ENCODE results near the gene HCN2.
A peak's percentile ranks its signal among the peaks of the same experiment; 100 is the strongest.

Gene HCN2

GRCh38 chr19:579111-579841 lies 10.4 kb upstream of the HCN2 start:
- no peak overlapping the region for H3K4me3 ChIP-seq (ENCODE audit: low read depth, low read length)
- H3K9me3 ChIP-seq (ENCODE audit: control insufficient read depth, insufficient read depth, low read depth, low read length), result no peaks in the 10 kb centered on the region
- ChIA-PET POLR2A (interaction anchor here (0.8 kb wide), 1 partner anchor 47 kb away, joined by 3 read pairs; no protein-coding TSS in a partner anchor), CTCF (interaction anchor here (0.6 to 0.7 kb wide), 2 partner anchors 9 to 13 kb away, joined by 3 to 4 read pairs; no protein-coding TSS in a partner anchor)
- peaks cover 0 to 63% of the 10 kb centered on the region in 2 experiments; a peak in 2 of 3 replicates for H3K36me3 ChIP-seq (ENCODE audit: control insufficient read depth in 2 of 2, insufficient read depth in 1 of 2, low read length in 2 of 2)
- TF ChIP-seq, protein P1, sequence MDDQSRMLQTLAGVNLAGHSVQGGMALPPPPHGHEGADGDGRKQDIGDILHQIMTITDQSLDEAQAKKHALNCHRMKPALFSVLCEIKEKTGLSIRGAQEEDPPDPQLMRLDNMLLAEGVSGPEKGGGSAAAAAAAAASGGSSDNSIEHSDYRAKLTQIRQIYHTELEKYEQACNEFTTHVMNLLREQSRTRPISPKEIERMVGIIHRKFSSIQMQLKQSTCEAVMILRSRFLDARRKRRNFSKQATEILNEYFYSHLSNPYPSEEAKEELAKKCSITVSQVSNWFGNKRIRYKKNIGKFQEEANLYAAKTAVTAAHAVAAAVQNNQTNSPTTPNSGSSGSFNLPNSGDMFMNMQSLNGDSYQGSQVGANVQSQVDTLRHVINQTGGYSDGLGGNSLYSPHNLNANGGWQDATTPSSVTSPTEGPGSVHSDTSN (CRISPR knock-in tag; IDR thresholded peaks at IDR 0.05), result no peak
- peak; percentile 56; the same call in 1 of the 2 replicates for TF ChIP-seq ZNF10 (tag by site-specific recombination; IDR thresholded peaks at IDR 0.05)
- peaks cover 7% of the 10 kb centered on the region for H3K4me1 ChIP-seq (ENCODE audit: control insufficient read depth, insufficient read depth, low read length)
- H3K27ac ChIP-seq (ENCODE audit: extremely low read depth, low read depth, low read length), result no peak overlapping the region

DNA sequence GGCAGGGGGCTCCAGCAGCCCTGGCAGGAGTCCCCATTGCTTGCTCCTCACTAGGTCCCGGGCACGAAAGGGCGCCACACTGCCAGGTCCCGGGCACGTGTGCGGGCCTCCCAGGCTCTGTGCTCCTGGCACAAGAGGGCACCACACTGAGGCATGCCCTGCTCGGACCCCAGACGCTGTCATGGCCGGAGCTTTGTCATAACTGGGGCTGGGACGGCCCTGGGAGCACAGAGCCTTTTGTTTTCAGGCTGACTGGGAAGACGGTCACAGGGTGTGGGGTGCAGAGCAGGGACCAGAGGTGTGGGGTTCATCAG lies 9.9 kb upstream of the HCN2 start:
- Histone ChIP-seq H3K9me3 (ENCODE audit: control insufficient read depth, insufficient read depth, low read depth, low read length) (no peaks in the 10 kb centered on the region), H3K4me3 (ENCODE audit: low read depth, low read length) (no peak overlapping the region), H3K27ac (ENCODE audit: extremely low read depth, low read depth, low read length) (no peak overlapping the region), H3K4me1 (ENCODE audit: control insufficient read depth, insufficient read depth, low read length) (peaks cover 4% of the 10 kb centered on the region; the same call in 1 of the 2 replicates), H3K36me3 (ENCODE audit: control insufficient read depth in 2 of 2, insufficient read depth in 1 of 2, low read length in 2 of 2) (peaks cover 0 to 63% of the 10 kb centered on the region in 2 experiments; a peak in 2 of 3 replicates)
- POLR2A ChIA-PET, result no interaction called here
- TF ChIP-seq GFI1B (tag by site-specific recombination; IDR thresholded peaks at IDR 0.05) (no peak), ZNF335 (tag by site-specific recombination; conservative IDR thresholded peaks at IDR 0.05) (no peak), REPIN1 (tag by site-specific recombination; IDR thresholded peaks at IDR 0.05; ENCODE audit: low read depth) (no peak), ZNF48 (tag by site-specific recombination; IDR thresholded peaks at IDR 0.05) (no peak), ZNF529 (tag by site-specific recombination; IDR thresholded peaks at IDR 0.05; ENCODE audit: insufficient replicate concordance) (no peak), ZNF433 (tag by site-specific recombination; IDR thresholded peaks at IDR 0.05; ENCODE audit: low read depth) (no peak), ZNF169 (tag by site-specific recombination; IDR thresholded peaks at IDR 0.05) (no peak), BCL11A (tag by site-specific recombination; IDR thresholded peaks at IDR 0.05; ENCODE audit: low read depth) (no peak), ZEB2 (tag by site-specific recombination; IDR thresholded peaks at IDR 0.05) (no peak), KLF9 (tag by site-specific recombination; IDR thresholded peaks at IDR 0.05; ENCODE audit: low read depth) (no peak)
- TF ChIP-seq, protein P2, sequence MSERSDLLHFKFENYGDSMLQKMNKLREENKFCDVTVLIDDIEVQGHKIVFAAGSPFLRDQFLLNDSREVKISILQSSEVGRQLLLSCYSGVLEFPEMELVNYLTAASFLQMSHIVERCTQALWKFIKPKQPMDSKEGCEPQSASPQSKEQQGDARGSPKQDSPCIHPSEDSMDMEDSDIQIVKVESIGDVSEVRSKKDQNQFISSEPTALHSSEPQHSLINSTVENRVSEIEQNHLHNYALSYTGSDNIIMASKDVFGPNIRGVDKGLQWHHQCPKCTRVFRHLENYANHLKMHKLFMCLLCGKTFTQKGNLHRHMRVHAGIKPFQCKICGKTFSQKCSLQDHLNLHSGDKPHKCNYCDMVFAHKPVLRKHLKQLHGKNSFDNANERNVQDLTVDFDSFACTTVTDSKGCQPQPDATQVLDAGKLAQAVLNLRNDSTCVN (tag by site-specific recombination; optimal IDR thresholded peaks at IDR 0.05), result no peak
- CTCF ChIA-PET, result no interaction called here

DNA sequence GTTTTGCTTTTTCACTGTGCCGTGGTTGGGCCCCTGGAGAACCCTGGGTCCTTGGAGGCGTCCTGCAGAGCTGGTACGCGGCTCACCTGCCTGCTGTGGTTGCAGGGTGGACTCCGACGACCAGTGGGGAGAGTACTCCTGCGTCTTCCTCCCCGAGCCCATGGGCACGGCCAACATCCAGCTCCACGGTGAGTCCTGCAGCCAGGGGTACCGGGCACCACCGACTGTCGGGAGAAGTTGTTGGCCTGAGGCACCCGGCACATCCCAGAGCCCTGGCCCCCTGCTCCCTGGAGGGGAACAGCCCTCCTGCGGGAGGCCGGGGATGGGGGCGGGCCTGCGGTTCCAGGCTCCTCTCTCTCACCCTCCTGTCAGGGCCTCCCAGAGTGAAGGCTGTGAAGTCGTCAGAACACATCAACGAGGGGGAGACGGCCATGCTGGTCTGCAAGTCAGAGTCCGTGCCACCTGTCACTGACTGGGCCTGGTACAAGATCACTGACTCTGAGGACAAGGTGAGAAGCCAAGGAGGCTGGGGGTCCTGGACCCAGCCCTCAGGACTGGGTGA lies 9.3 kb upstream of the HCN2 start:
- ChIA-PET POLR2A (no interaction called here), CTCF (no interaction called here)

More for the DNA sequence above, 9.3 kb upstream of the HCN2 start:
- Histone ChIP-seq H3K9me3 (ENCODE audit: control insufficient read depth, insufficient read depth, low read depth, low read length) (no peaks in the 10 kb centered on the region), H3K4me1 (ENCODE audit: control insufficient read depth, insufficient read depth, low read length) (peaks cover 4% of the 10 kb centered on the region; the same call in 1 of the 2 replicates), H3K36me3 (ENCODE audit: control insufficient read depth in 2 of 2, insufficient read depth in 1 of 2, low read length in 2 of 2) (peaks cover 0 to 63% of the 10 kb centered on the region in 2 experiments; a peak in 2 of 3 replicates), H3K27ac (ENCODE audit: extremely low read depth, low read depth, low read length) (no peak overlapping the region), H3K4me3 (ENCODE audit: low read depth, low read length) (no peak overlapping the region)
- TF ChIP-seq ZNF221 (tag by site-specific recombination; IDR thresholded peaks at IDR 0.05; ENCODE audit: borderline replicate concordance), result no peak
- peak; percentile 47 for TF ChIP-seq GLIS1 (tag by site-specific recombination; IDR thresholded peaks at IDR 0.05)
- no peak for TF ChIP-seq ZNF544 (tag by site-specific recombination; IDR thresholded peaks at IDR 0.05)
- TF ChIP-seq, protein P3, sequence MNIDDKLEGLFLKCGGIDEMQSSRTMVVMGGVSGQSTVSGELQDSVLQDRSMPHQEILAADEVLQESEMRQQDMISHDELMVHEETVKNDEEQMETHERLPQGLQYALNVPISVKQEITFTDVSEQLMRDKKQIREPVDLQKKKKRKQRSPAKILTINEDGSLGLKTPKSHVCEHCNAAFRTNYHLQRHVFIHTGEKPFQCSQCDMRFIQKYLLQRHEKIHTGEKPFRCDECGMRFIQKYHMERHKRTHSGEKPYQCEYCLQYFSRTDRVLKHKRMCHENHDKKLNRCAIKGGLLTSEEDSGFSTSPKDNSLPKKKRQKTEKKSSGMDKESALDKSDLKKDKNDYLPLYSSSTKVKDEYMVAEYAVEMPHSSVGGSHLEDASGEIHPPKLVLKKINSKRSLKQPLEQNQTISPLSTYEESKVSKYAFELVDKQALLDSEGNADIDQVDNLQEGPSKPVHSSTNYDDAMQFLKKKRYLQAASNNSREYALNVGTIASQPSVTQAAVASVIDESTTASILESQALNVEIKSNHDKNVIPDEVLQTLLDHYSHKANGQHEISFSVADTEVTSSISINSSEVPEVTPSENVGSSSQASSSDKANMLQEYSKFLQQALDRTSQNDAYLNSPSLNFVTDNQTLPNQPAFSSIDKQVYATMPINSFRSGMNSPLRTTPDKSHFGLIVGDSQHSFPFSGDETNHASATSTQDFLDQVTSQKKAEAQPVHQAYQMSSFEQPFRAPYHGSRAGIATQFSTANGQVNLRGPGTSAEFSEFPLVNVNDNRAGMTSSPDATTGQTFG (tag by site-specific recombination; IDR thresholded peaks at IDR 0.05; ENCODE audit: borderline replicate concordance), result no peak
- 0 out of 2 replicates have a peak, but pooled peaks have one; percentile 32 for TF ChIP-seq IKZF3 (tag by site-specific recombination; IDR thresholded peaks at IDR 0.05)
- TF ChIP-seq ZNF341 (tag by site-specific recombination; IDR thresholded peaks at IDR 0.05; ENCODE audit: low read depth), result 0 out of 2 replicates have a peak, but pooled peaks have one; percentile 26
- TF ChIP-seq FEZF1 (tag by site-specific recombination; IDR thresholded peaks at IDR 0.05), result no peak
- peak; percentile 40 for TF ChIP-seq ZIC2 (tag by site-specific recombination; IDR thresholded peaks at IDR 0.05)
- TF ChIP-seq ZNF140 (tag by site-specific recombination; IDR thresholded peaks at IDR 0.05), result no peak
- no peak for TF ChIP-seq KLF9 (tag by site-specific recombination; IDR thresholded peaks at IDR 0.05; ENCODE audit: low read depth)
- TF ChIP-seq PRDM1 (tag by site-specific recombination; IDR thresholded peaks at IDR 0.05), result no peak
